DND-41 (cell line): Measurements from ENCODE around the gene SLC17A8.

Source experiments
- CTCF ChIP-seq: IDR thresholded peaks from 2 replicates; pipeline ENCODE4 v1.5.1; 2012; ENCODE audit warnings: borderline replicate concordance, low read length, moderate library complexity, mild to moderate bottlenecking; ENCODE audit not compliant: poor library complexity, severe bottlenecking; ENCODE audit errors: extremely low read depth
- EZH2 ChIP-seq: IDR thresholded peaks from 3 replicates; pipeline ENCODE4 v1.6.1; 2012; ENCODE audit warnings: borderline replicate concordance, low read depth, mild to moderate bottlenecking, moderate library complexity, low read length, inconsistent platforms; ENCODE audit not compliant: severe bottlenecking

- TF ChIP-seq CTCF: no peak
- no peak for TF ChIP-seq EZH2
These were observed 88.2 kb downstream of the SLC17A8 start for GRCh38 chr12:100445081-100445481.
